Progenitor cell of endocrine pancreas (in vitro differentiated cells): ENCODE data around the gene CALML3. TPM values are rescaled to one million over a fixed set of nuclear protein-coding genes. Genes with fewer than 3 reads are reported as not detected.

Experiments used
- DNase-seq: peaks from one replicate; pipeline ENCODE4 v3.0.0; 2021; ENCODE audit warnings: low spot score; ENCODE audit not compliant: unreplicated experiment
- H3K27ac Mint-ChIP-seq: 2 replicates; pipeline ENCODE4 v1.8.0; 2021; ENCODE audit warnings: mild to moderate bottlenecking, moderate library complexity, mixed read lengths
- H3K27me3 Mint-ChIP-seq: 2 replicates; pipeline ENCODE4 v1.8.0; 2021; ENCODE audit warnings: mixed read lengths
- H3K36me3 Mint-ChIP-seq: 2 replicates; pipeline ENCODE4 v1.8.0; 2022; ENCODE audit warnings: mixed read lengths; ENCODE audit not compliant: insufficient read depth
- H3K4me1 Mint-ChIP-seq: 2 replicates; pipeline ENCODE4 v1.8.0; 2021; ENCODE audit warnings: low read depth, mixed read lengths
- H3K4me3 Mint-ChIP-seq: 2 replicates; pipeline ENCODE4 v1.8.0; 2021; ENCODE audit warnings: low read depth, mild to moderate bottlenecking, moderate library complexity, mixed read lengths
- H3K9me3 Mint-ChIP-seq: 2 replicates; pipeline ENCODE4 v1.8.0; 2021; ENCODE audit warnings: low read depth, mixed read lengths
- total RNA-seq: library from RNA; stranded (reverse); gene quantifications from 2 replicates; pipeline ENCODE4 v1.2.1, GENCODE V29; 2021
- TF ChIP-seq, protein P1 (sequence below): fragments of 200-600 bp; sonication (generic); IDR thresholded peaks from one replicate; pipeline ENCODE4 v1.5.0; 2021; ENCODE audit warnings: antibody characterized with exemption, mild to moderate bottlenecking; ENCODE audit not compliant: unreplicated experiment

Gene CALML3
- total RNA-seq, 1 donor from 2014 or later, result not detected

GRCh38 chr10:5574642-5575131, 49.9 kb downstream of the CALML3 start:
- Mint-ChIP-seq H3K9me3 (no peaks in the 10 kb centered on the region), H3K27me3 (peaks cover 19% of the 10 kb centered on the region), H3K27ac (peak overlapping the region; percentile 14), H3K36me3 (no peaks in the 10 kb centered on the region), H3K4me1 (peaks cover 13% of the 10 kb centered on the region), H3K4me3 (no peak overlapping the region)
- DNase-seq, result no peak
- TF ChIP-seq, protein P1, sequence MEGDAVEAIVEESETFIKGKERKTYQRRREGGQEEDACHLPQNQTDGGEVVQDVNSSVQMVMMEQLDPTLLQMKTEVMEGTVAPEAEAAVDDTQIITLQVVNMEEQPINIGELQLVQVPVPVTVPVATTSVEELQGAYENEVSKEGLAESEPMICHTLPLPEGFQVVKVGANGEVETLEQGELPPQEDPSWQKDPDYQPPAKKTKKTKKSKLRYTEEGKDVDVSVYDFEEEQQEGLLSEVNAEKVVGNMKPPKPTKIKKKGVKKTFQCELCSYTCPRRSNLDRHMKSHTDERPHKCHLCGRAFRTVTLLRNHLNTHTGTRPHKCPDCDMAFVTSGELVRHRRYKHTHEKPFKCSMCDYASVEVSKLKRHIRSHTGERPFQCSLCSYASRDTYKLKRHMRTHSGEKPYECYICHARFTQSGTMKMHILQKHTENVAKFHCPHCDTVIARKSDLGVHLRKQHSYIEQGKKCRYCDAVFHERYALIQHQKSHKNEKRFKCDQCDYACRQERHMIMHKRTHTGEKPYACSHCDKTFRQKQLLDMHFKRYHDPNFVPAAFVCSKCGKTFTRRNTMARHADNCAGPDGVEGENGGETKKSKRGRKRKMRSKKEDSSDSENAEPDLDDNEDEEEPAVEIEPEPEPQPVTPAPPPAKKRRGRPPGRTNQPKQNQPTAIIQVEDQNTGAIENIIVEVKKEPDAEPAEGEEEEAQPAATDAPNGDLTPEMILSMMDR, result no peak

GRCh38 chr10:5575144-5575481, 50.4 kb downstream of the CALML3 start:
- Mint-ChIP-seq H3K9me3 (no peaks in the 10 kb centered on the region), H3K27ac (peak overlapping the region; percentile 14), H3K4me1 (peaks cover 10% of the 10 kb centered on the region), H3K4me3 (no peak overlapping the region), H3K36me3 (no peaks in the 10 kb centered on the region), H3K27me3 (peaks cover 15% of the 10 kb centered on the region)
- DNase-seq, result no peak
- TF ChIP-seq, protein P1, result no peak

DNA sequence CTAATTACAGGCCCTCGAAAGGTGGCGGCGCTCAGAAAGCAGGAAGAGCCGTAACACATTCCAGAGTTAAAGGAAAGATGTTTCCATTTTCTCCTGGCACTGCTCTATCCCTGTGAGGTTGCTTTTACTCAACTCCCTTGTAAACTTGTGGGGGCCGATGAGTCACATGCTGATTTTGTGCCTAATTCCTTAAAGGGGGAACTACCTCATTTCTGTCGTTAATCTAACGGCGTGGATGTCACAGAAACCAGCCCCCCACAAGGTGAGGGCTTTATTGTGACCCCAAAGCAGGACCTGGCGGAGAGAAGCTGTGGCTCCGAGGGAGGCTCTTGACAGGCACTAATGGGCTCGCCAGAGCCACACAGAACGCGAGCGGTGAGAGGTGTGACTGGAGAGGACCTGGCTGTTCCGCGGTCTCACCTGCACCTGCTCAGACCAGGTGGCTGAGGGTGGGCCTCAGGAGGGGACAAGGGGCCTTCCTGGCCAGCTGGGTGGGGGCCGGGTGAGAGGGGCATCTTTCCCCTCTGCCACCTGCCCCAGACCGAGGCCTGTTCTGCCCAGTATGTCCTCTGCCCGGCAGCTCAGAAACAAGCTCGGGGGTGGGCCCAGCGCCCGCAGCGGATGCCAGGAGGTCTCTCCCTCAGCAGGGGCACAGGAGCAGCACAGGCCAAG, 50.9 kb downstream of the CALML3 start:
- H3K27me3 Mint-ChIP-seq, result peaks cover 15% of the 10 kb centered on the region
- H3K36me3 Mint-ChIP-seq, result no peaks in the 10 kb centered on the region
- peaks cover 10% of the 10 kb centered on the region for H3K4me1 Mint-ChIP-seq
- H3K4me3 Mint-ChIP-seq, result no peak overlapping the region
- H3K9me3 Mint-ChIP-seq, result peaks cover 2% of the 10 kb centered on the region
- peak overlapping the region; percentile 62 for H3K27ac Mint-ChIP-seq
- DNase-seq, result no peak
- TF ChIP-seq, protein P1, result no peak

GRCh38 chr10:5576154-5576748, 51.5 kb downstream of the CALML3 start:
- Mint-ChIP-seq H3K36me3 (no peaks in the 10 kb centered on the region), H3K9me3 (peaks cover 6% of the 10 kb centered on the region), H3K4me1 (peaks cover 10% of the 10 kb centered on the region), H3K27ac (no peak overlapping the region), H3K27me3 (peaks cover 15% of the 10 kb centered on the region), H3K4me3 (no peak overlapping the region)
- TF ChIP-seq, protein P1, result no peak
- DNase-seq, result no peak

Other genes starting within 250 kb of the CALML3 start
- gene UCN3, start 160.0 kb upstream of the CALML3 start, total RNA-seq, result 1.00 and 1.3 TPM in 2 replicates
- gene TUBAL3, start 120.1 kb upstream of the CALML3 start, total RNA-seq, result not detected in 2 replicates
- gene NET1, start 112.4 kb upstream of the CALML3 start, total RNA-seq, result 97.5 and 103 TPM in 2 replicates
- not detected in 2 replicates for gene CALML5, start 25.4 kb upstream of the CALML3 start, total RNA-seq
- 11.1 and 13.5 TPM in 2 replicates for gene ASB13, start 141.6 kb downstream of the CALML3 start, total RNA-seq
- 57.1 and 57.7 TPM in 2 replicates for gene TASOR2, start 159.9 kb downstream of the CALML3 start, total RNA-seq